Measurements from ENCODE around the gene GSTA5. TPM values are rescaled to one million over a fixed set of nuclear protein-coding genes. Genes with fewer than 3 reads are reported as not detected.
"Not testable (repeated sequence)": the region's sequence is repeated elsewhere in the genome, so short reads cannot be mapped to it uniquely, and the experiment has no call there.

Gene GSTA5
- polyA plus RNA-seq, 2 of the 4 experiments (the other 2 are of a cell fraction), result not detected

GRCh38 chr6:52871621-52872020 lies 31.0 kb upstream of the GSTA5 start:
- POLR2A ChIA-PET, result no interaction called here
- WGBS (ENCODE audit: missing lambda C conversion rate), result 59% methylated on average over 3 of the region's 3 CpGs
- no peak overlapping the region for H3K4me3 ChIP-seq
- TF ChIP-seq BCL3 (IDR thresholded peaks at IDR 0.05) (no peak), EHMT2 (IDR thresholded peaks at IDR 0.05; ENCODE audit: low read depth) (no peak), RCOR1 (IDR thresholded peaks at IDR 0.05; ENCODE audit: low read depth, low read length) (no peak), ESRRA (IDR thresholded peaks at IDR 0.05; ENCODE audit: borderline replicate concordance, low read length) (no peak), BHLHE40 (IDR thresholded peaks at IDR 0.05; ENCODE audit: low read depth, low read length) (no peak), EHF (CRISPR knock-in tag; IDR thresholded peaks at IDR 0.05) (no peak), HEYL (CRISPR knock-in tag; IDR thresholded peaks at IDR 0.05) (no peak), FOSL2 (IDR thresholded peaks at IDR 0.05) (no peak), FOSL2 (CRISPR knock-in tag; IDR thresholded peaks at IDR 0.05) (no peak), NPAS2 (CRISPR knock-in tag; IDR thresholded peaks at IDR 0.05; ENCODE audit: borderline replicate concordance) (no peak), MAFK (IDR thresholded peaks at IDR 0.05; ENCODE audit: partially characterized antibody) (no peak), KDM5A (IDR thresholded peaks at IDR 0.05) (no peak), POLR2A (IDR thresholded peaks at IDR 0.05; ENCODE audit: low read length) (no peak), PBX3 (IDR thresholded peaks at IDR 0.05) (no peak)
- CTCF ChIA-PET, result no interaction called here
- H3K4me1 ChIP-seq, result no peaks in the 10 kb centered on the region
- FAIRE-seq, result no peak
- no peak overlapping the region for H3K27ac ChIP-seq
- H3K9me3 ChIP-seq, result no peaks in the 10 kb centered on the region
- DNase-seq (ENCODE audit: low read depth in 1 of 2, low spot score in 1 of 2), result no peak
- no peak overlapping the region for H3K4me2 ChIP-seq
- ATAC-seq, result no peak

GRCh38 chr6:52870335-52871091 lies 29.9 kb upstream of the GSTA5 start:
- CTCF ChIA-PET, result interaction anchor here (1.1 kb wide), 1 partner anchor 63 kb away, joined by 3 read pairs; no protein-coding TSS in a partner anchor
- POLR2A ChIA-PET; H3K4me1 ChIP-seq; FAIRE-seq; H3K27ac ChIP-seq; DNase-seq (ENCODE audit: low read depth in 1 of 2, low spot score in 1 of 2); ATAC-seq; H3K9me3 ChIP-seq; H3K4me3 ChIP-seq; H3K4me2 ChIP-seq: not testable (repeated sequence)
- 84% methylated on average over 3 of the region's 3 CpGs for WGBS (ENCODE audit: missing lambda C conversion rate)

- ATAC-seq, result not testable (repeated sequence)
Measured at GRCh38 chr6:52868899-52869298, 28.3 kb upstream of the GSTA5 start.

GRCh38 chr6:52868240-52868639 lies 27.6 kb upstream of the GSTA5 start:
- no peak for FAIRE-seq

More at GRCh38 chr6:52868899-52869298, 28.3 kb upstream of the GSTA5 start:
- POLR2A ChIA-PET; DNase-seq (ENCODE audit: low read depth in 1 of 2, low spot score in 1 of 2); H3K9me3 ChIP-seq; H3K4me3 ChIP-seq; H3K27ac ChIP-seq; H3K4me1 ChIP-seq; FAIRE-seq; H3K4me2 ChIP-seq: not testable (repeated sequence)
- CTCF ChIA-PET, result interaction anchor here (1.0 kb wide), 1 partner anchor 14 kb away, joined by 3 read pairs; no protein-coding TSS in a partner anchor
- 53% methylated on average over 4 of the region's 5 CpGs for WGBS (ENCODE audit: missing lambda C conversion rate)

GRCh38 chr6:52861151-52861550 lies 20.5 kb upstream of the GSTA5 start:
- H3K4me2 ChIP-seq; FAIRE-seq; DNase-seq (ENCODE audit: low read depth in 1 of 2, low spot score in 1 of 2); POLR2A ChIA-PET; ATAC-seq; H3K4me3 ChIP-seq; H3K27ac ChIP-seq; H3K4me1 ChIP-seq; H3K9me3 ChIP-seq; CTCF ChIA-PET: not testable (repeated sequence)
- WGBS (ENCODE audit: missing lambda C conversion rate), result 69% methylated on average over 2 of the region's 7 CpGs

More at GRCh38 chr6:52868240-52868639, 27.6 kb upstream of the GSTA5 start:
- no peak for ATAC-seq
- H3K27ac ChIP-seq, result no peak overlapping the region
- CTCF ChIA-PET, result interaction anchor here (1.0 kb wide), 1 partner anchor 14 kb away, joined by 3 read pairs; no protein-coding TSS in a partner anchor
- DNase-seq (ENCODE audit: low read depth in 1 of 2, low spot score in 1 of 2), result no peak
- WGBS (ENCODE audit: missing lambda C conversion rate), result 80% methylated on average over 1 of the region's 1 CpG
- no peaks in the 10 kb centered on the region for H3K9me3 ChIP-seq
- TF ChIP-seq FOSB (CRISPR knock-in tag; IDR thresholded peaks at IDR 0.05), result no peak
- TF ChIP-seq GATA3 (IDR thresholded peaks at IDR 0.05; ENCODE audit: borderline replicate concordance), result no peak
- no peak for TF ChIP-seq HMGXB4 (CRISPR knock-in tag; IDR thresholded peaks at IDR 0.05; ENCODE audit: borderline replicate concordance)
- TF ChIP-seq POLR2AphosphoS2 (conservative IDR thresholded peaks at IDR 0.05; ENCODE audit: low read length), result no peak
- TF ChIP-seq SMC3 (IDR thresholded peaks at IDR 0.05), result no peak
- no peak overlapping the region for H3K4me3 ChIP-seq
- H3K4me2 ChIP-seq, result no peak overlapping the region
- no peaks in the 10 kb centered on the region for H3K4me1 ChIP-seq
- POLR2A ChIA-PET, result no interaction called here
